Measurements from ENCODE around the gene FUT2.

FUT2 gene

GRCh38 chr19:48722196-48722708, 26.5 kb downstream of the FUT2 start:
- no peak overlapping the region for H3K4me2 ChIP-seq (ENCODE audit: low read depth, low read length, poor library complexity, severe bottlenecking)
- no peaks in the 10 kb centered on the region for H3K9me2 ChIP-seq (replicated peaks; ENCODE audit: insufficient read depth, low read length)
- no peak overlapping the region for H2AFZ ChIP-seq (ENCODE audit: low read depth, low read length, severe bottlenecking)
- no peaks in the 10 kb centered on the region for H4K20me1 ChIP-seq (ENCODE audit: low read depth, low read length)
- no peaks in the 10 kb centered on the region for H3K79me2 ChIP-seq (ENCODE audit: insufficient read depth, low read length)
- H3K36me3 ChIP-seq (ENCODE audit: low read length) = no peaks in the 10 kb centered on the region
- H3K27ac ChIP-seq (ENCODE audit: low read depth, low read length) = no peak overlapping the region
- no peaks in the 10 kb centered on the region for H3K27me3 ChIP-seq (ENCODE audit: low read length)
- no peak overlapping the region for H3K4me3 ChIP-seq (ENCODE audit: insufficient read depth, low read length, poor library complexity, severe bottlenecking)
- H3K9ac ChIP-seq (ENCODE audit: low read length) = no peak overlapping the region
- H3F3A ChIP-seq (ENCODE audit: insufficient read depth) = peaks cover 5% of the 10 kb centered on the region; the same call in 1 of the 2 replicates
- no peaks in the 10 kb centered on the region for H3K9me3 ChIP-seq (ENCODE audit: insufficient read depth, low read length)
- no peak for TF ChIP-seq CTCF (IDR thresholded peaks at IDR 0.05; ENCODE audit: insufficient read depth, low read length, poor library complexity, severe bottlenecking)

- H3K27ac ChIP-seq (ENCODE audit: low read depth, low read length) = peak overlapping the region; percentile 47
- peak overlapping the region; percentile 92 for H2AFZ ChIP-seq (ENCODE audit: low read depth, low read length, severe bottlenecking)
These were observed 29.3 kb downstream of the FUT2 start for GRCh38 chr19:48724796-48725753.

DNA sequence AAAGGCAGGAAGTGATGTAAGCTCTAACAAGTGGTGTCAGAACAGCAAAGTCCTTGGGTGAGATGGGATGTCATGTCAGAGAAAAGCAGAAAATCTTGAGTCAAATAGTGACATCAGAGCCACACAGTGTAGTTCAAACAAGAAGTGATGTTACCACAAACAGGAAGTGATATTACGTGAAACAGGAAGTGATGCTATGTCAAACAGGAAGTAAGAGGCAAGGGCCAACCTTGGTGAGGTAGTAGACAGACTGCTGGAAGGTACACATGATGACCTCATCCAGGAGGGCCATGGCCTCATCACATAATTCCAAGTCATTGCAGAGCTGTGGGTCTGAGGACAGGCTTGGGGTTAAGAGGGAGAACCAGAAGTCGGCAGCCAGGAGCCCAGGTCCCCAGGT, 30.8 kb downstream of the FUT2 start:
- H3K79me2 ChIP-seq (ENCODE audit: insufficient read depth, low read length) = no peaks in the 10 kb centered on the region
- H3K9me3 ChIP-seq (ENCODE audit: insufficient read depth, low read length) = no peaks in the 10 kb centered on the region
- no peaks in the 10 kb centered on the region for H4K20me1 ChIP-seq (ENCODE audit: low read depth, low read length)
- H3K4me3 ChIP-seq (ENCODE audit: insufficient read depth, low read length, poor library complexity, severe bottlenecking) = no peak overlapping the region
- H3K9ac ChIP-seq (ENCODE audit: low read length) = no peak overlapping the region
- peaks cover 5% of the 10 kb centered on the region; the same call in 1 of the 2 replicates for H3F3A ChIP-seq (ENCODE audit: insufficient read depth)
- H3K9me2 ChIP-seq (replicated peaks; ENCODE audit: insufficient read depth, low read length) = no peaks in the 10 kb centered on the region
- H3K27me3 ChIP-seq (ENCODE audit: low read length) = no peaks in the 10 kb centered on the region
- peak overlapping the region; percentile 57 for H2AFZ ChIP-seq (ENCODE audit: low read depth, low read length, severe bottlenecking)
- TF ChIP-seq CTCF (IDR thresholded peaks at IDR 0.05; ENCODE audit: insufficient read depth, low read length, poor library complexity, severe bottlenecking) (no peak), EZH2phosphoT487 (conservative IDR thresholded peaks at IDR 0.05; ENCODE audit: low read length) (no peak)
- H3K27ac ChIP-seq (ENCODE audit: low read depth, low read length) = no peak overlapping the region
- no peak overlapping the region for H3K4me2 ChIP-seq (ENCODE audit: low read depth, low read length, poor library complexity, severe bottlenecking)
- no peaks in the 10 kb centered on the region for H3K36me3 ChIP-seq (ENCODE audit: low read length)

More at GRCh38 chr19:48724796-48725753, 29.3 kb downstream of the FUT2 start:
- Histone ChIP-seq H3K9me2 (replicated peaks; ENCODE audit: insufficient read depth, low read length) (no peaks in the 10 kb centered on the region), H3K4me3 (ENCODE audit: insufficient read depth, low read length, poor library complexity, severe bottlenecking) (no peak overlapping the region), H3K9ac (ENCODE audit: low read length) (no peak overlapping the region), H3K4me2 (ENCODE audit: low read depth, low read length, poor library complexity, severe bottlenecking) (peak overlapping the region; percentile 16), H3K79me2 (ENCODE audit: insufficient read depth, low read length) (no peaks in the 10 kb centered on the region), H3K36me3 (ENCODE audit: low read length) (no peaks in the 10 kb centered on the region), H3F3A (ENCODE audit: insufficient read depth) (peaks cover 5% of the 10 kb centered on the region; the same call in 1 of the 2 replicates), H3K9me3 (ENCODE audit: insufficient read depth, low read length) (no peaks in the 10 kb centered on the region), H4K20me1 (ENCODE audit: low read depth, low read length) (no peaks in the 10 kb centered on the region), H3K27me3 (ENCODE audit: low read length) (no peaks in the 10 kb centered on the region)
- no peak for TF ChIP-seq CTCF (IDR thresholded peaks at IDR 0.05; ENCODE audit: insufficient read depth, low read length, poor library complexity, severe bottlenecking)
- TF ChIP-seq EZH2phosphoT487 (conservative IDR thresholded peaks at IDR 0.05; ENCODE audit: low read length) = no peak
